Stimulated activated naive B cell treated with anti-CD40 and anti-IgM and Interleukin-4, amounts not matched to agents 10 μg/mL and 1 μg/mL and 100 μg/mL, for 72 hours (primary cell): ENCODE results near the gene LSM2.

Experiments
- ATAC-seq, 2 donors: fragments of 150-1000 bp; cut with Tn5 transposase; replicated peaks; 2 replicates each; pipeline ENCODE4 v1.10.0; 2021; ENCODE audit warnings: moderate library complexity in 1 of 2
- DNase-seq: peaks from one replicate; pipeline ENCODE4 v3.0.0; 2021
- H3K27ac Mint-ChIP-seq: one replicate; pipeline ENCODE4 v1.8.0; 2022; ENCODE audit warnings: mild to moderate bottlenecking, mixed read lengths
- H3K27me3 Mint-ChIP-seq, 2 donors: one replicate each; pipeline ENCODE4 v1.8.0; 2022; ENCODE audit warnings: mixed read lengths in 2 of 2
- H3K36me3 Mint-ChIP-seq, 2 donors: one replicate each; pipeline ENCODE4 v1.8.0; 2022; ENCODE audit warnings: mixed read lengths in 2 of 2, mild to moderate bottlenecking in 1 of 2
- H3K4me1 Mint-ChIP-seq, 2 donors: one replicate each; pipeline ENCODE4 v1.8.0; 2022; ENCODE audit warnings: mixed read lengths in 2 of 2, mild to moderate bottlenecking in 1 of 2
- H3K4me3 Mint-ChIP-seq, 2 donors: one replicate each; pipeline ENCODE4 v1.8.0; 2022; ENCODE audit warnings: mild to moderate bottlenecking in 2 of 2, mixed read lengths in 2 of 2, moderate library complexity in 1 of 2
- H3K9me3 Mint-ChIP-seq, 2 donors: one replicate each; pipeline ENCODE4 v1.8.0; 2022; ENCODE audit warnings: mixed read lengths in 2 of 2, mild to moderate bottlenecking in 1 of 2

Gene LSM2

DNA sequence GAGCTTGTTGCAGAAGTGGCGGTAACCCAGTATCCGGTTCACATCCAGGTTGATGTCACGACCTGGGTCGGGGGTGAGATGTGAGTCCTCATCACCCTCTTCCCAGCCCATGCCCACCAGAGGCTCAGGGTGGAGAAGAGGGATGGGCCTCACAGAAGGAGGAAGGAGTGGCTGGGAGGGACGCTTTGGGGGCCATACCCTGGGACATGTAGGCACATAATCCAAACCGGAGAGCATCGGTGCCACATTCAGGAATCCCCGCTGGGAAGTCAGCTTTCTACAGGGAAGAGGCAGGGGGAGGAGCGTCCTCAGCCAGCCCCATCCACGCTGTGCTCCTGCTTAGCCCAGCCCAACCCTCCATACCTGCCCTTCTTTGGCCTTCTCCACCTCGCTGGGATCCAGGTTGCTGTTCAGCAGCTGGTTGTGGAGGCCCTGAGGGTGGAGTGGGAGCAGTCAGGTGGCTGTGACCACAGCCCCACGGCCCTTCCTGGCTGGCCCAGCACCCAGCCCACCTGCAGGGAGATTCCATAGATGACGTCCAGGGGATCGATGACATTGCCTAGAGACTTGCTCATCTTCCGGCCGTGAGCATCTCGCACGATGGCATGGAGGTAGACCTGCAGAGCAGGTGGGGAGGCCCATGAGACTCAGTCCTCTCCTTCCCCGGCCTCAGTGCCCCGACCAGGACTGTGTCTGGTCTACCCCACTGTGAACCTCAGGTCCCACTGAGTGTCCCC, 26.1 kb downstream of the LSM2 start:
- ATAC-seq (no peak), DNase-seq (no peak)
- Mint-ChIP-seq H3K4me1 (peaks cover 23 to 33% of the 10 kb centered on the region in 2 donors), H3K4me3 (no peak overlapping the region), H3K27ac (no peak overlapping the region), H3K27me3 (no peaks in the 10 kb centered on the region), H3K9me3 (no peaks in the 10 kb centered on the region), H3K36me3 (peaks cover 53 to 64% of the 10 kb centered on the region in 2 donors)

DNA sequence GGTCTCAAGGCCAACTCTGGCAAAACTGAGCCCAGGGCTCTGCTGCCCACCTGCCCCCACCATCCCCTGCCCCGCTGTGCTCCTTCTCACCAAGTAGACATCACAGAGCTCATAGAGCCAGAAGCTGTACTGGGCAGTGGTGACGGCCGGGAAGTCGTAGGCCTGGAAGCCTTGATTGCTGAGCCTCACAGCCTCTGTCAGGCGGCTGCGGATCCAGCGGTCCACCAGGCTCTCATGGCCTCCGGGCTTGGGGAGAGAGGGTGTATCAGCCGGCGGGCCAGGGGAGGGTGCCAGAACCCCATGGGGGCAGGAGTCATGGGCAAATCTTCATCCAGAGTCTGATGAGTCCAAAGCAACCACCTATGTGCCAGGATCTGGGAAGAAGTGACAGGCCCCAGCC, 26.9 kb downstream of the LSM2 start:
- peak overlapping the region; percentile 25 for H3K27ac Mint-ChIP-seq
- H3K36me3 Mint-ChIP-seq, result peaks cover 51 to 60% of the 10 kb centered on the region in 2 donors

DNA sequence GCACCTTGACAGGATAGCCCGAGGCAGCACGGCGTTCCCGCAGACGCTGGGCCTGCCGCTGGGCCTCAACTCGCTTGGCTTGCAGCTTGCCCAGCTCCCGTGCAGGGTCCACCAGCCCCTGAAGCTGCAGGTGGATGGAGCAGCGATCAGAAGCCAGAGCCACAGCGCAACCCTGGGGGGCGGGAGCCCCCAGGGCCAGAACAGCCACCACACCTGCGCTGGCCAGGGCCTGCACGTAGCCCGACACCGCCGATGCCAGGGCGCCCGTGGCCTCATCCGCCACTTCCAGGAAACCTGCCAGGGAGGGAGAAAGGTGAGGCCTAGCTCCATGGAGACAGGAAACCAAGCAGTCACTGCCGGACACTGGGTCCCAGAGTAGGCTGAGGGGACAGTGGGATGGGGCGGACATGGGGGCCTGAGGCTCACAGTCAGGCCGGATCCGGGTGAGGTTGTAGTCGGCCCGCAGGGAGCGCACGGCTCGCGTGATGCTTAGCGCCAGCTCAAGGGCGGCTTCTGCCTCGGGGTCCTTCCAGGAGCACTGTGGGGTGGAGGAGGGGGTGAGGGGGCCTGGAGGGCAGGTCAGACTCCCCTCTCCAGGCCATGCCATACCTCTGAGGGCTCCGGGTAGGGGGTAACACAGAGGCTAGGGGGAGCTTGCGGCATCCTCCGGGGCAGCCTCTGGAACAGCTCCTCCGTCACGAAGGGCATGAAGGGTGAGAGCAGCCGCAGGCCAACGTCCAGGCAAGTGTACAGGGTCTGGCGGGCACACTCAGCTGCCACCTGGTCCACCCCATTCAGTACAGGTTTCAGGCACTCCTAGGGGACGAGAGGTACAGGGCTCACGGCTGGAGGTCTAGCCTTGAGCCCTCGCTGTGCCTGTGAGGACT, 27.5 kb downstream of the LSM2 start:
- no peak overlapping the region for H3K4me3 Mint-ChIP-seq
- no peak for ATAC-seq
- H3K36me3 Mint-ChIP-seq, result peaks cover 45 to 53% of the 10 kb centered on the region in 2 donors

More for the DNA sequence above, 26.9 kb downstream of the LSM2 start:
- H3K4me3 Mint-ChIP-seq, result no peak overlapping the region
- H3K4me1 Mint-ChIP-seq, result peaks cover 31 to 38% of the 10 kb centered on the region in 2 donors
- no peaks in the 10 kb centered on the region for H3K9me3 Mint-ChIP-seq
- no peak for DNase-seq
- H3K27me3 Mint-ChIP-seq, result no peaks in the 10 kb centered on the region
- ATAC-seq, result no peak

DNA sequence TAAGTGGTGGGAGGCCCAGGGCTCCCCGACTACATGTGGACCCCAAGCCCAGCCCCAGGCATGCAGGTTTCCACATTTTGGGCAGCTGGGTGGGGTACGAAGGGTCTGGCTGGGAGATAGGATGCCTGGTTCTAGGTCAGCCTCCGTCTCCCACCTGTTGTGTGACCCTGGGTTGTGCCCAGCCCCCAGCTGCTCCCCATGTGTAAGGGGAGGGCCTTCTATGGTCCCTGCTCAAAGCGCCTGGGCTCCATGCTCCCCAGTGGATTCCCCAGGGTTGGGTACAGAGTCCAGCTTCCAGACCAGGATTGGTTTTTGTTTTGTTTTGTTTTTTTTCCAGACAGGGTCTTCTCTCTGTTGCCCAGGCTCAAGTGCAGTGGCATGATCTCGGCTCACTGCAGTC, 28.6 kb downstream of the LSM2 start:
- H3K9me3 Mint-ChIP-seq, result no peaks in the 10 kb centered on the region
- H3K27ac Mint-ChIP-seq, result no peak overlapping the region
- H3K36me3 Mint-ChIP-seq, result peaks cover 41 to 48% of the 10 kb centered on the region in 2 donors
- no peaks in the 10 kb centered on the region for H3K27me3 Mint-ChIP-seq
- peaks cover 28 to 38% of the 10 kb centered on the region in 2 donors for H3K4me1 Mint-ChIP-seq
- no peak overlapping the region for H3K4me3 Mint-ChIP-seq
- ATAC-seq (no peak), DNase-seq (no peak)

More for the DNA sequence above, 27.5 kb downstream of the LSM2 start:
- Mint-ChIP-seq H3K27ac (peak overlapping the region; percentile 25), H3K4me1 (peaks cover 30 to 38% of the 10 kb centered on the region in 2 donors), H3K9me3 (no peaks in the 10 kb centered on the region), H3K27me3 (no peaks in the 10 kb centered on the region)
- DNase-seq, result no peak

DNA sequence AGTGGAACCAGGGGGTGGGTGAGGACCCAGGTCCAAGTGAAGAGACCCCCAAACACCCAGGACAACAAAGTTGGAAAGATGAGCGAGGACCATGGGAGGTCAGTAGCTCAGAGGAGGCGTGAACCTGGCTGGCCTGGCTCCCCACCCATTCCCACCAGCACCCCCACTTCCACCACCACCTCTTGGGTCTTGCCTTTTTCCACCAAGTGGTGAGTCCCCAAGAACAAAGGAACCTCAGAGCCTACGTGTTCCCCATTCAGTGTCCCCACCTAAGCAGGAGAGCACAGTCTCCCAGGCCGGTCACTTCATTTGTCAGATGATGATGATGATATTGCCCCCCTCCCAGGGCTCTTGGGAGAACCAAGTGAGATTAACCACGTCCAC, 29.1 kb downstream of the LSM2 start:
- no peak for DNase-seq
- Mint-ChIP-seq H3K27me3 (no peaks in the 10 kb centered on the region), H3K9me3 (no peaks in the 10 kb centered on the region), H3K4me3 (peak overlapping the region; percentile 76 to 78), H3K27ac (peak overlapping the region; percentile 93), H3K4me1 (peaks cover 29 to 42% of the 10 kb centered on the region in 2 donors), H3K36me3 (peaks cover 35 to 45% of the 10 kb centered on the region in 2 donors)
- no peak for ATAC-seq

DNA sequence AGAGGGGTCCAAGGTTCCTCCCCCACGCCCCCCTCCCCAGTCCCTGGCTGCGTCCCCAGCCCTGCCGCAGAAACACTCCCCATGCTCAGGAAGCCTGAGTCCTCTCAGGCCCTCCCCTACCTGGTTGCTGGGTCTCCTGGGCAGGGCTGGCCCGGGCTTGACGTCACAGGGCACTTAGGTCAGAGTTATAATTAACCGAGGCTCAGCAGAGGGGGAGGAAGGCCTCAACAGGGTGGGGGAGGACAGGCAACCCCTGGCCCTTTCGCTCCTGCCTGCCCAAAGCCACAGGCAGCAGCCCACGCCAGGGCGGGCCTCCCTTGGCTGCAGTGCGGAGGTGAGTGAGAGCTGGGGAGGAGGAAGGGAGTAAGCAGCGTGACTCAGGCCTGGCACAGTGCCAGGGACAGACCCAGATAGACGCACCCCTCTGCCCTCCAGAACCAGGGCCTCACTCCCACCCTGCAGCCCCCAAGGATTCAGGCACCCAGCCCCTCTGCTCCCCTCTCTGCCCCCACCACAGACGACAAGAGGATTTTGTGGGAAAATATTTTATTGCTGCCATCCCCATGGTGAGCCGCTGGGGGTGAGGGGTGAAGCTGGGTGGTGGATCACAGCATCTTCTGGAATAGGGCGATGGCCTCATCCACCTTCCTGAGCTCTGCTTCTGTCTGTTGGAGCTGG, 29.6 kb downstream of the LSM2 start, which contains the start of gene VWA7:
VWA7 (minus strand) TSS at position 340 of the 678 bp plus-strand sequence. CDS start 549 bp downstream, outside the sequence.
- Mint-ChIP-seq H3K27ac (peak within 1 kb of the TSS; percentile 96), H3K27me3 (no peaks in the 10 kb centered on the region), H3K36me3 (peaks cover 30 to 41% of the 10 kb centered on the region in 2 donors), H3K4me1 (peaks cover 29 to 43% of the 10 kb centered on the region in 2 donors), H3K4me3 (peak within 1 kb of the TSS; percentile 76 to 78), H3K9me3 (no peaks in the 10 kb centered on the region)
- ATAC-seq (peak; percentile 91 to 93), DNase-seq (peak; percentile 88)

DNA sequence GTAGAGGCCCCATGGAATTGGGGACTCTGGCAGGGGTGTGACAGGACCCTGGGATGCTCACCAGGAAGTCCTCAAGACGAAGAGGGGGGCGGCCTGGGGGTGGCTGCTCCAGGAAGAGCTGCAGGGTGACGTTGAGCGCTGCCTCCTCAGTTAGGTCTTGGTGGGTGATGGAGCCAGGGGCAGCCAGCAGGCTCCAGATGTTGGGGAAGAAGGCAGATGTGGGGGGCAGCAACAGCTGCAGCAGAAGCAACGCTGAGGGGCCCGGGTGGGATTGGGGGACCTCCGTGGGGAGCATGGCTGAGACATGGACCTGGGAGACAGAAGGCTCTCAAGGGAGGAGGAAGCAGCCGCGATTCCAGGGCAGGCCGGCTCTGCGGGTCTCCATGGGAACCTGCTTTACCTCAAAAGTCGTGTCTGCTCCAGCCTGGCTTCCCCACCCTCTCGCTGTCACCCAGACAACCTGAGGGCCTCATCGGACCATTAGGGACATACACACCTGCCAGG, 30.2 kb downstream of the LSM2 start:
- H3K4me3 Mint-ChIP-seq, result peak overlapping the region; percentile 76 to 78
- no peaks in the 10 kb centered on the region for H3K9me3 Mint-ChIP-seq
- H3K36me3 Mint-ChIP-seq, result peaks cover 24 to 37% of the 10 kb centered on the region in 2 donors
- no peak for DNase-seq
- peak; percentile 14 to 22 for ATAC-seq
- no peaks in the 10 kb centered on the region for H3K27me3 Mint-ChIP-seq
- peaks cover 29 to 43% of the 10 kb centered on the region in 2 donors for H3K4me1 Mint-ChIP-seq
- H3K27ac Mint-ChIP-seq, result peak overlapping the region; percentile 96

DNA sequence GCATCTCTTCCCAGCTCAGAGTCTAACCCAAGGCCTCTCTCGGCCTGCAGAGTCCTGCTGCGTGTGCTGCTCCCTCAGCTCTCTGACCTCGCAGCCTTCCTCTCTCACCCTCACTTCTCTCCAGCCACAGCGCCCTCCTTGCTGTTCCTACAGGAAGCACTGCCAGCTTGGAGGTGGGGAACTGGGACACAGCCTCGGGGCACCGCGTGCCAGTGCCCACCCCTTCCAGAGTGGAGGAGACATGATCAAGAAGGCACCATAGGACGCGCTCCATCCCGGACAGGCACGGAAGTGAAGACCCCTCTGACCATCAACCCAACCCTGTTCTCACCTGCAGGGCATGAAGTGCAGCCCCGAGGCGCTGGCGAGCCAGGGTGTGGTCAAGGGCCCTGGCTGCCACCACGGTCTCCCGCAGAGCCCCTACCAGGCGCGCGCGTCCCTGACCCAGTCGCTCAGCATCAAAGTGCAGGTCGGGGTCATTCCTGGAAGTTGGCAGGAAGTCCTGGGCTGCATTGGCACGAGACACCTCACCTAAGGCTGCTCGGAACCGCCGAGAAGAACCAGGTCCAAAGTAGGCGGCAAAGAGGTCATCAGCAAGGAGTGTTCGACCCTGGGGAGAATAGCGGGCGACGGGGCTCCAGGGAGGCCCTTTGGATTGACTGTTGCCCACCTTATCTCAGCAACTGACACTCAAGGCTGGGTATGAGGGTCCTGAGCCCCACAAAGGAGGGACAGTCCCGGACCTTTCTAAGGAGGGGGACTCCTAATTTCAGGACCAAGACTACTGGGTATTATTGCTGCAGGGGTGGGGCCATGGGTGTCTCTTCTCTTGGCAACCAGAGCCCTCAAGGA, 30.9 kb downstream of the LSM2 start:
- Mint-ChIP-seq H3K4me1 (peaks cover 29 to 39% of the 10 kb centered on the region in 2 donors), H3K36me3 (peaks cover 20 to 33% of the 10 kb centered on the region in 2 donors), H3K9me3 (no peaks in the 10 kb centered on the region), H3K27me3 (no peaks in the 10 kb centered on the region), H3K4me3 (peak overlapping the region; percentile 76 to 78), H3K27ac (peak overlapping the region; percentile 96)
- DNase-seq (no peak), ATAC-seq (no peak)

DNA sequence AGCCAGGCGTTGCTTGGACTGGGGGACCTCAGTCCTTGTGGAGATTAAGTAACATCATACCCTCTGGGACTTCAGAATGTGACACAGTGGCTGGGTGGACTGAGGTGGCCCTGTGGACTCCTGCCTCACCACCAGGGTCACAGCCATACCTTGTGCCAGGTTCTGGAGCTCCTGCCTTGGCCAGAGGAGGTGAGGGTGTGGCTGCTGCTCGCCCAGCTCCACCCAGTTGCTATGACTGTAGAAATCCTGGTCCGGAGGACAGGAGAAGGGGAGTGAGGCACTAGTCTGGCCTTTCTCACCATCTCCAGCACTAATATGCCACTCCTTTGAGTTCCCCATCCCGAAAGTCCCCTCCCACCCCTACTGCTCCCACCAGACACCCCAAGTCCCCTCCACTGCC, 31.6 kb downstream of the LSM2 start:
- Mint-ChIP-seq H3K4me3 (no peak overlapping the region), H3K9me3 (no peaks in the 10 kb centered on the region), H3K27ac (peak overlapping the region; percentile 86), H3K27me3 (no peaks in the 10 kb centered on the region), H3K36me3 (peaks cover 13 to 26% of the 10 kb centered on the region in 2 donors), H3K4me1 (peaks cover 29 to 38% of the 10 kb centered on the region in 2 donors)
- ATAC-seq (no peak), DNase-seq (no peak)

DNA sequence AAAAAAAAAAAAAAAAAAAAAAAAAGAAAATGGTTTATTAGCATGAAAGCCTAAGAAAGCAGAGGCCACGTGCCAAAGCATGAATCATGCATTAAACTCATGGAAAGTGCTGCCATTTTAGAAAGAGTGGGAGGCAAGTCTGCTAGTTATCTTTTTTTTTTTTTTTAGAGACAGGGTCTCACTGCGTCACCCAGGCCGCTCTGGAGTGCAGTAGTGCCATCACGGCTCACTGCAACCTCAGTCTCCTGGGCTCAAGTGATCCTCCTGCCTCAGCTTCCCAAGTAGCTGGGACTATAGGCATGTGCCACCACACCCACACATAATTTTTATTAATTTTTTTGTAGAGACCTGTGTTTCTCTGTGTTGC, 34.8 kb downstream of the LSM2 start:
- Mint-ChIP-seq H3K9me3 (no peaks in the 10 kb centered on the region), H3K4me3 (no peak overlapping the region), H3K4me1 (peaks cover 27 to 36% of the 10 kb centered on the region in 2 donors), H3K27me3 (no peaks in the 10 kb centered on the region), H3K36me3 (peaks cover 0 to 12% of the 10 kb centered on the region in 2 donors), H3K27ac (no peak overlapping the region)
- DNase-seq (no peak), ATAC-seq (no peak)

DNA sequence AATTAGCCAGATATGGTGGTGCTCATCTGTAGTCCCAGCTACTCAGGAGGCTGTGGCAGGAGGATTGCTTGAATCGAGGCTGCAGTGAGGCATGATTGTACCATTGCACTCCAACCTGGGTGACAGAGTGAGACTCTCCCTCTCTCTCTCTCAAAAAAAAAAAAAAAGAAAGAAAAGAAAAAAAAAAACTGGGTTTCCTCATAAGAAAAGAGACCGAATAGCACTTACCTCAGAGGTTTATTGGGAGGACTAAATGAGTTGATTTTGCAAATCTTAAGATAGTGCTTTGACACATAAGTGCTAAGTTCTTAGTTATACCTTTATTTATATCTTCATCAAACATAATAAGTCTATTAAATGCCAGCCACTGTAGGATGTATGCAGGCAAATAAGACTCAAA, 35.9 kb downstream of the LSM2 start:
- H3K4me1 Mint-ChIP-seq, result peaks cover 22 to 25% of the 10 kb centered on the region in 2 donors
- H3K4me3 Mint-ChIP-seq, result no peak overlapping the region
- peaks cover under 1 to 11% of the 10 kb centered on the region in 2 donors for H3K36me3 Mint-ChIP-seq
- H3K9me3 Mint-ChIP-seq, result no peaks in the 10 kb centered on the region
- ATAC-seq, result no peak
- no peaks in the 10 kb centered on the region for H3K27me3 Mint-ChIP-seq
- H3K27ac Mint-ChIP-seq, result no peak overlapping the region
- DNase-seq, result no peak

DNA sequence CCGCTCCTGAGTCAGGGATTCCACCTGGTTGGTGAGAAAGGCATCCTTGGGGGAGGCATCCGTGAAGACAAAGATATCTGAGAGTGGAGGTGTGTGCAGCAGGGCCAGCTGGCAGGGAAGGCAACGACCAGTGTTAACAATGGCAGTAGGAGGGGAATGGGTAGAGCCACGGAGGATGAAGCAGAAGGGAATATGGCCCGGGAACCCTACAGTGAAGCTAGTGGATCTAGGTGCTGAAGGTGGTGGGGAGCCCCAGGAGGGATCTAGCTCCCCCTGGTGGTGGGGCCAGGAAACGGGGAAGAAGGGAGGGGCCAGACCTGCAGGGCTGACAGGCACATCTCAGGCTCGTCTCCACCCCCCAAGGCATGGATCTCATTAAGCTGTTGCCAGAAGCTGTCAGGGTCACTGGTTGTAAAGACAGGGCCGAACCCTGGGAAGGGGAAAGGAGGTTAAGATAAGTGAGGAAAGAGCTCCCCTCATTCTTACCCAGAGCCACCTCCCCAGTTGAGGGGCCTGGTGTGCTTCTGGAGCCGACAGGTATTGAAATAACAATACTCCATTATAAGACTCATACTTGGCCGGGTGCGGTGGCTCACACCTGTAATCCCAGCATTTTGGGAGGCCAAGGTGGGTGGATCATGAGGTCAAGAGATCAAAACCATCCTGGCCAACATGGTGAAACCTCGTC, 36.9 kb downstream of the LSM2 start:
- H3K27ac Mint-ChIP-seq, result peak overlapping the region; percentile 17
- no peaks in the 10 kb centered on the region for H3K9me3 Mint-ChIP-seq
- no peak overlapping the region for H3K4me3 Mint-ChIP-seq
- peak; percentile 55 for DNase-seq
- peaks cover 8 to 15% of the 10 kb centered on the region in 2 donors for H3K36me3 Mint-ChIP-seq
- peaks cover 14 to 18% of the 10 kb centered on the region in 2 donors for H3K4me1 Mint-ChIP-seq
- peak; percentile 86 to 88 for ATAC-seq
- H3K27me3 Mint-ChIP-seq, result no peaks in the 10 kb centered on the region
